Measurements from ENCODE around the gene AUP1.

AUP1 gene

GRCh38 chr2:74505448-74506246 is 23.9 kb downstream of the AUP1 start:
- Histone ChIP-seq H3K4me3 (ENCODE audit: low read depth in 1 of 2, low read length in 2 of 2) (no peak overlapping the region), H3K9me3 (ENCODE audit: low read length) (no peaks in the 10 kb centered on the region), H3K36me3 (ENCODE audit: insufficient read depth, low read length) (peaks cover 14% of the 10 kb centered on the region), H3K27me3 (ENCODE audit: control insufficient read depth in 1 of 2, insufficient read depth in 2 of 2, low read length in 2 of 2) (peaks cover 10 to 53% of the 10 kb centered on the region in 2 donors), H3K9ac (ENCODE audit: low read length) (no peak overlapping the region), H3K27ac (ENCODE audit: low read depth, low read length) (no peak overlapping the region), H3K4me1 (ENCODE audit: insufficient read depth, low read length) (peaks cover 24% of the 10 kb centered on the region)

GRCh38 chr2:74504591-74504990 is 24.9 kb downstream of the AUP1 start:
- H3K9ac ChIP-seq (ENCODE audit: low read length): no peak overlapping the region
- H3K36me3 ChIP-seq (ENCODE audit: insufficient read depth, low read length): peaks cover 14% of the 10 kb centered on the region
- peaks cover 24% of the 10 kb centered on the region for H3K4me1 ChIP-seq (ENCODE audit: insufficient read depth, low read length)
- no peaks in the 10 kb centered on the region for H3K9me3 ChIP-seq (ENCODE audit: low read length)
- H3K27me3 ChIP-seq (ENCODE audit: control insufficient read depth in 1 of 2, insufficient read depth in 2 of 2, low read length in 2 of 2): peaks cover 18 to 55% of the 10 kb centered on the region in 2 donors
- H3K4me3 ChIP-seq (ENCODE audit: low read depth in 1 of 2, low read length in 2 of 2): peak overlapping the region in 1 of 2 donors; percentile 45
- no peak overlapping the region for H3K27ac ChIP-seq (ENCODE audit: low read depth, low read length)

GRCh38 chr2:74503506-74504475 is 25.7 kb downstream of the AUP1 start:
- H3K27me3 ChIP-seq (ENCODE audit: control insufficient read depth in 1 of 2, insufficient read depth in 2 of 2, low read length in 2 of 2): peaks cover 18 to 62% of the 10 kb centered on the region in 2 donors
- H3K27ac ChIP-seq (ENCODE audit: low read depth, low read length): peak overlapping the region; percentile 45
- no peaks in the 10 kb centered on the region for H3K9me3 ChIP-seq (ENCODE audit: low read length)
- H3K4me1 ChIP-seq (ENCODE audit: insufficient read depth, low read length): peaks cover 27% of the 10 kb centered on the region
- no peak overlapping the region for H3K9ac ChIP-seq (ENCODE audit: low read length)
- peak overlapping the region; percentile 35 to 45 for H3K4me3 ChIP-seq (ENCODE audit: low read depth in 1 of 2, low read length in 2 of 2)
- H3K36me3 ChIP-seq (ENCODE audit: insufficient read depth, low read length): peaks cover 14% of the 10 kb centered on the region

- H3K27ac ChIP-seq (ENCODE audit: low read depth, low read length): no peak overlapping the region
- no peak overlapping the region for H3K9ac ChIP-seq (ENCODE audit: low read length)
- peaks cover 29% of the 10 kb centered on the region for H3K4me1 ChIP-seq (ENCODE audit: insufficient read depth, low read length)
Measured at GRCh38 chr2:74502720-74503505, 26.6 kb downstream of the AUP1 start.

GRCh38 chr2:74502147-74502719 is 27.3 kb downstream of the AUP1 start:
- no peak overlapping the region for H3K9ac ChIP-seq (ENCODE audit: low read length)
- H3K9me3 ChIP-seq (ENCODE audit: low read length): no peaks in the 10 kb centered on the region
- H3K27me3 ChIP-seq (ENCODE audit: control insufficient read depth in 1 of 2, insufficient read depth in 2 of 2, low read length in 2 of 2): peaks cover 29 to 78% of the 10 kb centered on the region in 2 donors
- peaks cover 14% of the 10 kb centered on the region for H3K36me3 ChIP-seq (ENCODE audit: insufficient read depth, low read length)
- peak overlapping the region; percentile 43 to 45 for H3K4me3 ChIP-seq (ENCODE audit: low read depth in 1 of 2, low read length in 2 of 2)
- H3K4me1 ChIP-seq (ENCODE audit: insufficient read depth, low read length): peaks cover 33% of the 10 kb centered on the region
- no peak overlapping the region for H3K27ac ChIP-seq (ENCODE audit: low read depth, low read length)

More at GRCh38 chr2:74502720-74503505, 26.6 kb downstream of the AUP1 start:
- H3K4me3 ChIP-seq (ENCODE audit: low read depth in 1 of 2, low read length in 2 of 2): peak overlapping the region; percentile 43 to 45
- peaks cover 24 to 71% of the 10 kb centered on the region in 2 donors for H3K27me3 ChIP-seq (ENCODE audit: control insufficient read depth in 1 of 2, insufficient read depth in 2 of 2, low read length in 2 of 2)
- peaks cover 14% of the 10 kb centered on the region for H3K36me3 ChIP-seq (ENCODE audit: insufficient read depth, low read length)
- H3K9me3 ChIP-seq (ENCODE audit: low read length): no peaks in the 10 kb centered on the region

GRCh38 chr2:74501335-74502071 is 28.0 kb downstream of the AUP1 start:
- H3K9me3 ChIP-seq (ENCODE audit: low read length): no peaks in the 10 kb centered on the region
- no peak overlapping the region for H3K9ac ChIP-seq (ENCODE audit: low read length)
- H3K4me3 ChIP-seq (ENCODE audit: low read depth in 1 of 2, low read length in 2 of 2): no peak overlapping the region
- H3K4me1 ChIP-seq (ENCODE audit: insufficient read depth, low read length): peaks cover 28% of the 10 kb centered on the region
- no peak overlapping the region for H3K27ac ChIP-seq (ENCODE audit: low read depth, low read length)
- peaks cover 14% of the 10 kb centered on the region for H3K36me3 ChIP-seq (ENCODE audit: insufficient read depth, low read length)
- H3K27me3 ChIP-seq (ENCODE audit: control insufficient read depth in 1 of 2, insufficient read depth in 2 of 2, low read length in 2 of 2): peaks cover 29 to 82% of the 10 kb centered on the region in 2 donors

GRCh38 chr2:74500578-74500946 is 28.9 kb downstream of the AUP1 start:
- no peak overlapping the region for H3K4me3 ChIP-seq (ENCODE audit: low read depth in 1 of 2, low read length in 2 of 2)
- peaks cover 14% of the 10 kb centered on the region for H3K36me3 ChIP-seq (ENCODE audit: insufficient read depth, low read length)
- peaks cover 19% of the 10 kb centered on the region for H3K4me1 ChIP-seq (ENCODE audit: insufficient read depth, low read length)
- H3K27me3 ChIP-seq (ENCODE audit: control insufficient read depth in 1 of 2, insufficient read depth in 2 of 2, low read length in 2 of 2): peaks cover 29 to 82% of the 10 kb centered on the region in 2 donors
- H3K27ac ChIP-seq (ENCODE audit: low read depth, low read length): no peak overlapping the region
- H3K9ac ChIP-seq (ENCODE audit: low read length): no peak overlapping the region
- H3K9me3 ChIP-seq (ENCODE audit: low read length): no peaks in the 10 kb centered on the region

- peaks cover 9% of the 10 kb centered on the region for H3K36me3 ChIP-seq (ENCODE audit: insufficient read depth, low read length)
- H3K4me1 ChIP-seq (ENCODE audit: insufficient read depth, low read length): peaks cover 16% of the 10 kb centered on the region
- peaks cover 29 to 82% of the 10 kb centered on the region in 2 donors for H3K27me3 ChIP-seq (ENCODE audit: control insufficient read depth in 1 of 2, insufficient read depth in 2 of 2, low read length in 2 of 2)
- peak overlapping the region in 1 of 2 donors; percentile 5 for H3K4me3 ChIP-seq (ENCODE audit: low read depth in 1 of 2, low read length in 2 of 2)
- no peaks in the 10 kb centered on the region for H3K9me3 ChIP-seq (ENCODE audit: low read length)
- no peak overlapping the region for H3K9ac ChIP-seq (ENCODE audit: low read length)
- no peak overlapping the region for H3K27ac ChIP-seq (ENCODE audit: low read depth, low read length)
Measured at GRCh38 chr2:74499940-74500577, 29.4 kb downstream of the AUP1 start.

GRCh38 chr2:74499267-74499939 is 30.1 kb downstream of the AUP1 start, which contains the start of gene LBX2:
Gene LBX2 (minus strand): TSS chr2:74499603. CDS start chr2:74499537, 66 bp downstream.
- H3K9me3 ChIP-seq (ENCODE audit: low read length): no peaks in the 10 kb centered on the region
- H3K4me3 ChIP-seq (ENCODE audit: low read depth in 1 of 2, low read length in 2 of 2): peak within 1 kb of the TSS; percentile 5 to 38
- H3K36me3 ChIP-seq (ENCODE audit: insufficient read depth, low read length): peaks cover 2% of the 10 kb centered on the region
- no peak within 1 kb of the TSS for H3K9ac ChIP-seq (ENCODE audit: low read length)
- peaks cover 24 to 75% of the 10 kb centered on the region in 2 donors for H3K27me3 ChIP-seq (ENCODE audit: control insufficient read depth in 1 of 2, insufficient read depth in 2 of 2, low read length in 2 of 2)
- peaks cover 16% of the 10 kb centered on the region for H3K4me1 ChIP-seq (ENCODE audit: insufficient read depth, low read length)
- H3K27ac ChIP-seq (ENCODE audit: low read depth, low read length): no peak within 1 kb of the TSS
